HepG2 (cell line): ENCODE results near the gene THBS1. TPM values are rescaled to one million over a fixed set of nuclear protein-coding genes. Genes with fewer than 3 reads are reported as not detected.

Source experiments
- ATAC-seq: fragments of 200-7000 bp; cut with Tn5 transposase; 3 replicates; pipeline ENCODE4 v1.9.1; 2020; ENCODE audit warnings: mild to moderate bottlenecking, moderate library complexity
- BruUV-seq: library from RNA; stranded (reverse); fragments of 400-500 nt; replicated peaks from 2 replicates; lab custom pipeline; 2021; lab: Mats Ljungman, UMichigan
- CTCF ChIA-PET: fragments of 300-600 bp; formaldehyde crosslinking; extraction: SDS; loops from one replicate; lab custom pipeline; 2021; ENCODE audit warnings: low total read pairs, inconsistent platforms, low intra/inter-chr PET ratio; lab: Yijun Ruan, JAX
- POLR2A ChIA-PET: fragments of 350-600 bp; sonication (Branson Sonifier 250); formaldehyde crosslinking; loops from one replicate; lab custom pipeline; 2020; ENCODE audit warnings: antibody characterized with exemption, inconsistent platforms; lab: Yijun Ruan, JAX
- DNase-seq: peaks from one replicate; pipeline ENCODE4 v3.0.0-alpha.2; 2015; ENCODE audit warnings: low spot score
- FAIRE-seq: peaks from 3 replicates; lab custom pipeline; 2011; peaks lifted over from hg19 to GRCh38; lab: Jason Lieb, UNC
- H2AFZ ChIP-seq: one replicate; pipeline ENCODE4 v1.6.1; 2011; ENCODE audit warnings: low read length, inconsistent platforms
- H3K27ac ChIP-seq: fragments of 300-600 bp; 3 replicates; pipeline ENCODE4 v1.8.0; 2011; ENCODE audit warnings: mixed run types, mild to moderate bottlenecking, mixed read lengths, low read length, inconsistent platforms; ENCODE audit not compliant: insufficient read depth; ENCODE audit errors: extremely low read length
- H3K27me3 ChIP-seq, 2 experiments: fragments of 200-600 bp in 1 of 2; 2 replicates in 1 of 2; 3 replicates in 1 of 2; pipeline versions ENCODE4 v1.6.0 to v1.8.0; 2011; ENCODE audit warnings: low read length in 2 of 2, mild to moderate bottlenecking in 2 of 2, moderate library complexity in 2 of 2, inconsistent platforms in 1 of 2; ENCODE audit not compliant: insufficient read depth in 2 of 2, control insufficient read depth in 1 of 2
- H3K36me3 ChIP-seq, 2 experiments: fragments of 200-600 bp in 1 of 2; replicated peaks in 1 of 2; 2 replicates in 1 of 2; 3 replicates in 1 of 2; pipeline versions ENCODE4 v1.5.1 to v1.8.0; 2011; ENCODE audit warnings: low read length in 2 of 2, inconsistent platforms in 1 of 2; ENCODE audit not compliant: insufficient read depth in 2 of 2, control insufficient read depth in 1 of 2
- H3K4me1 ChIP-seq: 2 replicates; pipeline ENCODE4 v1.5.1; 2012; ENCODE audit warnings: low read length, inconsistent platforms; ENCODE audit not compliant: insufficient read depth
- H3K4me2 ChIP-seq: 2 replicates; pipeline ENCODE4 v1.6.0; 2011; ENCODE audit warnings: low read depth, low read length, inconsistent platforms
- H3K4me3 ChIP-seq, 3 experiments: fragments of 200-600 bp in 1 of 3; sonication (generic), shearing (Covaris generic) in 1 of 3; replicated peaks in 1 of 3; 2 replicates each; pipeline ENCODE4 v1.5.1; 2011 to 2016; ENCODE audit warnings: low read length in 3 of 3, inconsistent platforms in 2 of 3, low read depth in 2 of 3, mild to moderate bottlenecking in 2 of 3, control low read depth in 1 of 3, mixed read lengths in 1 of 3; ENCODE audit not compliant: insufficient read depth in 1 of 3
- H3K79me2 ChIP-seq: one replicate; pipeline ENCODE4 v1.6.1; 2011; ENCODE audit warnings: low read length, inconsistent platforms; ENCODE audit not compliant: insufficient read depth
- H3K9ac ChIP-seq: 2 replicates; pipeline ENCODE4 v1.6.0; 2011; ENCODE audit warnings: mild to moderate bottlenecking, low read depth, low read length, inconsistent platforms; ENCODE audit not compliant: insufficient read depth
- H3K9me3 ChIP-seq: 2 replicates; pipeline ENCODE4 v1.5.1; 2012; ENCODE audit warnings: mild to moderate bottlenecking, low read length
- H4K20me1 ChIP-seq: 2 replicates; pipeline ENCODE4 v1.6.0; 2011; ENCODE audit warnings: inconsistent platforms, mild to moderate bottlenecking, low read length, moderate library complexity; ENCODE audit not compliant: insufficient read depth
- ARID3A ChIP-seq: IDR thresholded peaks from 2 replicates; pipeline ENCODE4 v1.6.1; 2012; ENCODE audit warnings: low read depth, low read length, improper control_type of control experiment
- FOXA1 ChIP-seq, 2 experiments: fragments of 450-650 bp in 1 of 2; sonication (generic) in 1 of 2; formaldehyde crosslinking in 1 of 2; IDR thresholded peaks; 2 replicates each; pipeline versions ENCODE4 v1.4.0 to v1.6.1; 2016 to 2020; ENCODE audit warnings: missing genetic modification reagents in 1 of 2
- MIER2 ChIP-seq: IDR thresholded peaks from 2 replicates; pipeline ENCODE4 v1.6.1; 2016; ENCODE audit warnings: missing biosample characterization, missing genetic modification reagents
- TEAD3 ChIP-seq: optimal IDR thresholded peaks from 2 replicates; pipeline ENCODE3; 2016; ENCODE audit warnings: borderline replicate concordance
- ZNF337 ChIP-seq: sonication (generic); formaldehyde crosslinking; IDR thresholded peaks from 2 replicates; pipeline ENCODE4 v1.5.1; 2020; ENCODE audit warnings: missing genetic modification reagents, low read depth, mild to moderate bottlenecking, borderline replicate concordance
- ZNF609 ChIP-seq: sonication (generic); formaldehyde crosslinking; IDR thresholded peaks from 2 replicates; pipeline ENCODE4 v1.4.0; 2020; ENCODE audit warnings: mild to moderate bottlenecking, missing genetic modification reagents, borderline replicate concordance
- WGBS: methylation state at CpG from one replicate; pipeline ENCODE4 v1.1.6; 2017; ENCODE audit warnings: low lambda C conversion rate; 5-methylcytosine and 5-hydroxymethylcytosine counted together
- in situ Hi-C: cut with HindIII; loops from 2 replicates; pipeline ENCODE4 v1.10.0; 2017; ENCODE audit warnings: low pct_unique_long_range_greater_than_20kb; ENCODE audit not compliant: extremely low pct_ligation_motif_present
- intact Hi-C: fragments of 100-400 bp; cut with micrococcal nuclease; formaldehyde crosslinking; loops from one replicate; pipeline ENCODE4 v1.10.0; 2022; ENCODE audit not compliant: unreplicated experiment
- polyA plus RNA-seq, 8 experiments: library from polyadenylated mRNA; depleted of rRNA in 3 of 8; stranded (reverse) in 7 of 8; unstranded in 1 of 8; fragments of >200 nt; fragmentation: Illumina TruSeq in 4 of 8; extraction: Trizol in 4 of 8; gene quantifications; 2 replicates each; pipeline versions ENCODE4 v1.2.1 to v1.2.3, GENCODE V29; 2011 to 2016; ENCODE audit warnings: low read depth in 4 of 8, missing spikeins in 1 of 8, mixed read lengths in 1 of 8; ENCODE audit not compliant: insufficient read depth in 1 of 8
- total RNA-seq, 5 experiments: library from RNA; depleted of rRNA; stranded (reverse); fragments of >200 nt; fragmentation: Illumina TruSeq; extraction: Trizol; gene quantifications; 2 replicates each; pipeline ENCODE4 v1.2.3, GENCODE V29; 2016; ENCODE audit warnings: low read depth in 1 of 5
- TF ChIP-seq, protein P1 (sequence below): fragments of 450-650 bp; IDR thresholded peaks from 2 replicates; pipeline ENCODE4 v1.6.1; 2016

The THBS1 gene
- total and polyA plus RNA-seq, 2 of the 13 experiments (the other 11 are each of a cell fraction or from before 2014, with no cell fraction given): 54.7 to 67.1 TPM

DNA sequence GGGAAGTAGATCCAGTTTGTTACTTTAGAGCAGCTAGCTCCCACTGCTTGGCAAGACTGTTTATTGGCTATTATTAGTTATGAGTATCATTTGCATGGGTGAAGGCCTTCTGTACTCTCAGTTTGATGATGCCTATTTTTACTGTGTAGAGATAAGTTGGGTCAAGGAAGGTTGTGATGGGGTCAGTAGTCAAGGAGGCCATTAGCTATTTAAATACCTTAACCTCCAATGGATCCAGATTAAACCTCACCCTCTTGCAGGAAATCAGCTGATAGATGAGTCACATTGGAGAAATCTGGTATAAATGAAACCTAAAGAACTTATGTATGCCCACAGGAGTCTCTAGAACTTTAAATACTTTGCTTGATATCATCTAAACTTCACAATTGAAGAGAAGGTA lies 45.0 kb downstream of the THBS1 start (continued):
- no peak for TF ChIP-seq ARID3A
- no peak for TF ChIP-seq ZNF609 (CRISPR knock-in tag)
- no peak for TF ChIP-seq MIER2 (CRISPR knock-in tag)
- TF ChIP-seq, all 625 proteins: peak for 0

GRCh38 chr15:39627451-39628143 lies 46.7 kb downstream of the THBS1 start:
- Histone ChIP-seq H3K79me2 (no peaks in the 10 kb centered on the region), H3K4me3 (no peak overlapping the region), H2AFZ (no peak overlapping the region), H3K4me2 (peak overlapping the region; percentile 21), H3K9ac (no peak overlapping the region), H3K9me3 (no peaks in the 10 kb centered on the region), H3K36me3 (no peaks in the 10 kb centered on the region), H3K27me3 (peaks cover 0 to 4% of the 10 kb centered on the region in 2 experiments; a peak in 1 of 5 replicates)
- ChIA-PET CTCF (no interaction called here), POLR2A (no interaction called here)
- TF ChIP-seq ZNF337 (CRISPR knock-in tag) (no peak), FOXA1 (IDR thresholded peaks at IDR 0.05) (no peak), FOXA1 (CRISPR knock-in tag; IDR thresholded peaks at IDR 0.05) (peak; percentile 26), TEAD3 (CRISPR knock-in tag) (no peak)
- TF ChIP-seq, protein P1, sequence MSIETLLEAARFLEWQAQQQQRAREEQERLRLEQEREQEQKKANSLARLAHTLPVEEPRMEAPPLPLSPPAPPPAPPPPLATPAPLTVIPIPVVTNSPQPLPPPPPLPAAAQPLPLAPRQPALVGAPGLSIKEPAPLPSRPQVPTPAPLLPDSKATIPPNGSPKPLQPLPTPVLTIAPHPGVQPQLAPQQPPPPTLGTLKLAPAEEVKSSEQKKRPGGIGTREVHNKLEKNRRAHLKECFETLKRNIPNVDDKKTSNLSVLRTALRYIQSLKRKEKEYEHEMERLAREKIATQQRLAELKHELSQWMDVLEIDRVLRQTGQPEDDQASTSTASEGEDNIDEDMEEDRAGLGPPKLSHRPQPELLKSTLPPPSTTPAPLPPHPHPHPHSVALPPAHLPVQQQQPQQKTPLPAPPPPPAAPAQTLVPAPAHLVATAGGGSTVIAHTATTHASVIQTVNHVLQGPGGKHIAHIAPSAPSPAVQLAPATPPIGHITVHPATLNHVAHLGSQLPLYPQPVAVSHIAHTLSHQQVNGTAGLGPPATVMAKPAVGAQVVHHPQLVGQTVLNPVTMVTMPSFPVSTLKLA: peak; percentile 67
- TF ChIP-seq, all 625 proteins: peak for 2
- ATAC-seq (peak; percentile 77), DNase-seq (no peak), FAIRE-seq (no peak)
- H4K20me1 ChIP-seq: no peaks in the 10 kb centered on the region
- intact Hi-C loops (no loop called here), in situ Hi-C loops (no loop called here)
- peaks cover 57% of the 10 kb centered on the region for H3K4me1 ChIP-seq
- no TSS peak for BruUV-seq
- no peak overlapping the region for H3K27ac ChIP-seq
- 0% methylated on average over 3 of the region's 3 CpGs for WGBS
